RWPE1 (cell line): ENCODE data around the gene MARCO.
A peak's percentile ranks its signal among the peaks of the same experiment; 100 is the strongest.

Source experiments
- CTCF ChIA-PET: fragments of 350-600 bp; sonication (Branson Sonifier 250); formaldehyde crosslinking; extraction: SDS; loops from one replicate; lab custom pipeline; 2021; lab: Yijun Ruan, JAX
- POLR2A ChIA-PET: fragments of 400-600 bp; formaldehyde crosslinking; extraction: SDS; loops from one replicate; lab custom pipeline; 2020; ENCODE audit warnings: antibody characterized with exemption; ENCODE audit not compliant: low non-redundant PET; lab: Yijun Ruan, JAX
- DNase-seq: peaks from one replicate; pipeline ENCODE4 v3.0.0; 2012; ENCODE audit warnings: low spot score
- H3K27ac ChIP-seq: fragments of 450-650 bp; 2 replicates; pipeline ENCODE4 v1.5.1; 2017
- CTCF ChIP-seq: fragments of 450-650 bp; conservative IDR thresholded peaks from 2 replicates; pipeline ENCODE4 v1.5.1; 2017; ENCODE audit warnings: low read depth, mild to moderate bottlenecking

The MARCO gene

GRCh38 chr2:119011162-119011909, 69.3 kb downstream of the MARCO start:
- no peak overlapping the region for H3K27ac ChIP-seq
- peak; percentile 46 for TF ChIP-seq CTCF
- DNase-seq: peak; percentile 48
- CTCF ChIA-PET: interaction anchor here (0.6 to 1.4 kb wide), 17 partner anchors 15 to 780 kb away, joined by 3 to 9 read pairs (median 3); no protein-coding TSS in a partner anchor
- POLR2A ChIA-PET: no interaction called here

- ChIA-PET CTCF (interaction anchor here (0.6 to 1.4 kb wide), 14 partner anchors 15 to 779 kb away, joined by 3 to 9 read pairs (median 3); no protein-coding TSS in a partner anchor), POLR2A (no interaction called here)
- no peak for DNase-seq
- no peak for TF ChIP-seq CTCF
- H3K27ac ChIP-seq: no peak overlapping the region
Measured at GRCh38 chr2:119011910-119012209, 69.9 kb downstream of the MARCO start.

- ChIA-PET CTCF (interaction anchor here (0.6 to 1.4 kb wide), 12 partner anchors 14 to 365 kb away, joined by 3 to 9 read pairs (median 3); no protein-coding TSS in a partner anchor), POLR2A (no interaction called here)
- no peak overlapping the region for H3K27ac ChIP-seq
- no peak for TF ChIP-seq CTCF
- no peak for DNase-seq
Measured at GRCh38 chr2:119012345-119013301, 70.6 kb downstream of the MARCO start.

- H3K27ac ChIP-seq: no peak overlapping the region
- POLR2A ChIA-PET: no interaction called here
- no peak for TF ChIP-seq CTCF
- DNase-seq: no peak
- CTCF ChIA-PET: interaction anchor here (1.0 kb wide), 1 partner anchor 277 kb away, joined by 6 read pairs; no protein-coding TSS in a partner anchor
Measured at GRCh38 chr2:119013671-119014070, 71.7 kb downstream of the MARCO start.

- no peak for TF ChIP-seq CTCF
- CTCF ChIA-PET: no interaction called here
- DNase-seq: no peak
- POLR2A ChIA-PET: no interaction called here
- H3K27ac ChIP-seq: no peak overlapping the region
Measured at GRCh38 chr2:119015845-119016244, 73.9 kb downstream of the MARCO start.

GRCh38 chr2:119019521-119019920, 77.5 kb downstream of the MARCO start:
- H3K27ac ChIP-seq: no peak overlapping the region
- ChIA-PET CTCF (no interaction called here), POLR2A (no interaction called here)
- no peak for TF ChIP-seq CTCF
- DNase-seq: no peak
